Panc1 (cell line): ENCODE results near the gene KRT10. TPM values are rescaled to one million over a fixed set of nuclear protein-coding genes. Genes with fewer than 3 reads are reported as not detected.

Experiments
- ATAC-seq: fragments of 200-7000 bp; cut with Tn5 transposase; 2 replicates; pipeline ENCODE4 v1.9.1; 2020; ENCODE audit warnings: mild to moderate bottlenecking, moderate library complexity
- BruUV-seq: library from RNA; stranded (reverse); fragments of 400-500 nt; replicated peaks from 2 replicates; lab custom pipeline; 2021; lab: Mats Ljungman, UMichigan
- CTCF ChIA-PET: fragments of 300-600 bp; sonication (Branson Sonifier 250); formaldehyde crosslinking; loops from one replicate; lab custom pipeline; 2022; ENCODE audit warnings: antibody characterized with exemption; lab: Charles Lee
- POLR2A ChIA-PET: fragments of 300-600 bp; sonication (Branson Sonifier 250); formaldehyde crosslinking; loops from one replicate; lab custom pipeline; 2022; ENCODE audit warnings: antibody characterized with exemption; lab: Charles Lee
- DNase-seq: peaks from one replicate; pipeline ENCODE4 v3.0.0-alpha.2; 2010; ENCODE audit warnings: low read depth, low spot score
- H3K27ac ChIP-seq: 2 replicates; pipeline ENCODE4 v1.5.1; 2011; ENCODE audit warnings: mild to moderate bottlenecking, low read length, inconsistent platforms
- H3K27me3 ChIP-seq: fragments of 200-500 bp; sonication (Bioruptor generic); 2 replicates; pipeline ENCODE4 v1.6.0; 2014; ENCODE audit warnings: low read length, inconsistent platforms; ENCODE audit not compliant: control insufficient read depth, insufficient read depth
- H3K36me3 ChIP-seq: fragments of 200-500 bp; sonication (Bioruptor generic); 2 replicates; pipeline ENCODE4 v1.5.1; 2014; ENCODE audit warnings: inconsistent platforms, mild to moderate bottlenecking, low read length, moderate library complexity; ENCODE audit not compliant: control insufficient read depth, insufficient read depth
- H3K4me1 ChIP-seq: 2 replicates; pipeline ENCODE4 v1.5.1; 2011; ENCODE audit warnings: inconsistent platforms, mild to moderate bottlenecking, low read length, moderate library complexity; ENCODE audit not compliant: control insufficient read depth, insufficient read depth
- H3K4me3 ChIP-seq, 2 experiments: 2 replicates each; pipeline ENCODE4 v1.5.1; 2011 to 2012; ENCODE audit warnings: low read depth in 2 of 2, low read length in 2 of 2, mild to moderate bottlenecking in 2 of 2, inconsistent platforms in 1 of 2, moderate library complexity in 1 of 2
- H3K9me3 ChIP-seq: fragments of 200-500 bp; sonication (Bioruptor generic); 2 replicates; pipeline ENCODE4 v1.5.1; 2014; ENCODE audit warnings: low read depth, mild to moderate bottlenecking, inconsistent platforms, low read length, moderate library complexity; ENCODE audit not compliant: control insufficient read depth, insufficient read depth
- POLR2AphosphoS5 ChIP-seq: IDR thresholded peaks from 2 replicates; pipeline ENCODE4 v1.6.1; 2012; ENCODE audit warnings: mild to moderate bottlenecking, low read depth, low read length, moderate library complexity
- SIN3A ChIP-seq: IDR thresholded peaks from 2 replicates; pipeline ENCODE4 v1.6.1; 2012; ENCODE audit warnings: low read depth, mild to moderate bottlenecking, low read length, moderate library complexity, borderline replicate concordance; ENCODE audit not compliant: insufficient read depth
- TCF7L2 ChIP-seq: IDR thresholded peaks from 2 replicates; pipeline ENCODE4 v1.6.1; 2011; ENCODE audit warnings: mild to moderate bottlenecking, low read depth, low read length, inconsistent platforms
- in situ Hi-C: cut with HindIII; loops from 2 replicates; pipeline ENCODE4 v1.10.0; 2016; ENCODE audit warnings: low sequenced_read_pairs, low pct_unique_long_range_greater_than_20kb
- intact Hi-C: fragments of 100-400 bp; cut with micrococcal nuclease; formaldehyde crosslinking; loops from one replicate; pipeline ENCODE4 v1.10.0; 2022; ENCODE audit not compliant: unreplicated experiment
- total RNA-seq: library from RNA; stranded (reverse); gene quantifications from one replicate; pipeline ENCODE4 v1.2.1, GENCODE V29; 2021; ENCODE audit not compliant: unreplicated experiment
- TF ChIP-seq, protein P1 (sequence below), 2 experiments: IDR thresholded peaks; 2 replicates each; pipeline ENCODE4 v1.6.1; 2011 to 2012; ENCODE audit warnings: low read depth in 2 of 2, control low read depth in 1 of 2, low read length in 1 of 2, mild to moderate bottlenecking in 1 of 2, moderate library complexity in 1 of 2; ENCODE audit not compliant: insufficient read depth in 1 of 2
- TF ChIP-seq, protein P2 (sequence below): fragments of 450-650 bp; IDR thresholded peaks from 2 replicates; pipeline ENCODE4 v1.5.1; 2017; ENCODE audit warnings: mild to moderate bottlenecking

Gene KRT10
- total RNA-seq, 1 experiment from 2014 or later, result 70.8 TPM

DNA sequence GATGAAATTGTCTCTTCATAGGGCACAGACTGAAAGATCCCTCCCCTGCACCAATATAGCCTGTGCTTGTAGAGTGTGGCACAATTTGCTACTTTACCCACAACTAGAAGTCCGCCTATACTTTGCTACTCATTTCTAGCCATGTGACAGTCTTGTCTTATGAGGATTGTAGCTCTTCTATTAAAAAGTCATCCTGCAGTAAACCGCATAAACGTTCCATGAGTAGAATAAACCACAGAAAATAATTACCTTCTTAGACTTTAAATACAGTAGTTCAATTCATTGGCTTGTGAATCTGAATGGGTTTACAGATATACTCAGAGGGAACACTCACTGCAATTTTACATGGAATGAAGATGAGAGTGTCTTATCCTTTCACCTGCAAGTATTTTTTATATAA is 44.4 kb downstream of the KRT10 start:
- BruUV-seq, result no TSS peak
- Histone ChIP-seq H3K4me1 (no peaks in the 10 kb centered on the region), H3K9me3 (no peaks in the 10 kb centered on the region), H3K4me3 (no peak overlapping the region), H3K27me3 (peaks cover 15% of the 10 kb centered on the region), H3K36me3 (no peaks in the 10 kb centered on the region), H3K27ac (no peak overlapping the region)
- ChIA-PET POLR2A (no interaction called here), CTCF (no interaction called here)
- in situ Hi-C loops (no loop called here), intact Hi-C loops (no loop called here)
- ATAC-seq, result no peak
- no peak for TF ChIP-seq TCF7L2
- TF ChIP-seq, protein P1, sequence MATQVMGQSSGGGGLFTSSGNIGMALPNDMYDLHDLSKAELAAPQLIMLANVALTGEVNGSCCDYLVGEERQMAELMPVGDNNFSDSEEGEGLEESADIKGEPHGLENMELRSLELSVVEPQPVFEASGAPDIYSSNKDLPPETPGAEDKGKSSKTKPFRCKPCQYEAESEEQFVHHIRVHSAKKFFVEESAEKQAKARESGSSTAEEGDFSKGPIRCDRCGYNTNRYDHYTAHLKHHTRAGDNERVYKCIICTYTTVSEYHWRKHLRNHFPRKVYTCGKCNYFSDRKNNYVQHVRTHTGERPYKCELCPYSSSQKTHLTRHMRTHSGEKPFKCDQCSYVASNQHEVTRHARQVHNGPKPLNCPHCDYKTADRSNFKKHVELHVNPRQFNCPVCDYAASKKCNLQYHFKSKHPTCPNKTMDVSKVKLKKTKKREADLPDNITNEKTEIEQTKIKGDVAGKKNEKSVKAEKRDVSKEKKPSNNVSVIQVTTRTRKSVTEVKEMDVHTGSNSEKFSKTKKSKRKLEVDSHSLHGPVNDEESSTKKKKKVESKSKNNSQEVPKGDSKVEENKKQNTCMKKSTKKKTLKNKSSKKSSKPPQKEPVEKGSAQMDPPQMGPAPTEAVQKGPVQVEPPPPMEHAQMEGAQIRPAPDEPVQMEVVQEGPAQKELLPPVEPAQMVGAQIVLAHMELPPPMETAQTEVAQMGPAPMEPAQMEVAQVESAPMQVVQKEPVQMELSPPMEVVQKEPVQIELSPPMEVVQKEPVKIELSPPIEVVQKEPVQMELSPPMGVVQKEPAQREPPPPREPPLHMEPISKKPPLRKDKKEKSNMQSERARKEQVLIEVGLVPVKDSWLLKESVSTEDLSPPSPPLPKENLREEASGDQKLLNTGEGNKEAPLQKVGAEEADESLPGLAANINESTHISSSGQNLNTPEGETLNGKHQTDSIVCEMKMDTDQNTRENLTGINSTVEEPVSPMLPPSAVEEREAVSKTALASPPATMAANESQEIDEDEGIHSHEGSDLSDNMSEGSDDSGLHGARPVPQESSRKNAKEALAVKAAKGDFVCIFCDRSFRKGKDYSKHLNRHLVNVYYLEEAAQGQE (IDR thresholded peaks at IDR 0.05; ENCODE audit: insufficient read depth in 1 of 2, low read depth in 2 of 2, low read length in 1 of 2), result no peak
- TF ChIP-seq, protein P2, sequence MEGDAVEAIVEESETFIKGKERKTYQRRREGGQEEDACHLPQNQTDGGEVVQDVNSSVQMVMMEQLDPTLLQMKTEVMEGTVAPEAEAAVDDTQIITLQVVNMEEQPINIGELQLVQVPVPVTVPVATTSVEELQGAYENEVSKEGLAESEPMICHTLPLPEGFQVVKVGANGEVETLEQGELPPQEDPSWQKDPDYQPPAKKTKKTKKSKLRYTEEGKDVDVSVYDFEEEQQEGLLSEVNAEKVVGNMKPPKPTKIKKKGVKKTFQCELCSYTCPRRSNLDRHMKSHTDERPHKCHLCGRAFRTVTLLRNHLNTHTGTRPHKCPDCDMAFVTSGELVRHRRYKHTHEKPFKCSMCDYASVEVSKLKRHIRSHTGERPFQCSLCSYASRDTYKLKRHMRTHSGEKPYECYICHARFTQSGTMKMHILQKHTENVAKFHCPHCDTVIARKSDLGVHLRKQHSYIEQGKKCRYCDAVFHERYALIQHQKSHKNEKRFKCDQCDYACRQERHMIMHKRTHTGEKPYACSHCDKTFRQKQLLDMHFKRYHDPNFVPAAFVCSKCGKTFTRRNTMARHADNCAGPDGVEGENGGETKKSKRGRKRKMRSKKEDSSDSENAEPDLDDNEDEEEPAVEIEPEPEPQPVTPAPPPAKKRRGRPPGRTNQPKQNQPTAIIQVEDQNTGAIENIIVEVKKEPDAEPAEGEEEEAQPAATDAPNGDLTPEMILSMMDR, result no peak
- no peak for TF ChIP-seq POLR2AphosphoS5
- TF ChIP-seq SIN3A, result no peak
- no peak for DNase-seq

DNA sequence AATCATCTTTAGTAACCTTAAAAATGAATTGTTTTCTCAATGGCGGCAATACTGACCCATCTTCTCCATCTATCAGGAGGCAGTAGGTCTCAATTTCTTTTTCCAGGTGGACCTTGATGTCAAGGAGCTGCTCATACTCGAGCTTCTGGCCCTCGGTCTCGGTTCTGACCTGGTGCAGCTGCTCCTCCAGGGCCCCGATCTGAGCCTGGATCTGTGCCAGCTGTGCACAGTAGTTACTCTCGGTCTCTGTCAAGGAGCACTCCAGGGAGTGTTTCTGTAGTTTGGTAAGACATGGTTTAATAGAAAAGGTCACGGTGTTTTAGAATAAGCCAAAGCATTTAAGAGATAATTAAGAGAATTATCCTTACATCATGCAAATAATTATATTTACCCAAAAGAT is 45.0 kb downstream of the KRT10 start:
- ChIA-PET CTCF (no interaction called here), POLR2A (no interaction called here)
- H3K36me3 ChIP-seq, result no peaks in the 10 kb centered on the region
- no TSS peak for BruUV-seq
- DNase-seq (no peak), ATAC-seq (no peak)
- TF ChIP-seq POLR2AphosphoS5, result no peak
- TF ChIP-seq SIN3A, result no peak
- no peak for TF ChIP-seq TCF7L2
- TF ChIP-seq, protein P1 (IDR thresholded peaks at IDR 0.05; ENCODE audit: insufficient read depth in 1 of 2, low read depth in 2 of 2, low read length in 1 of 2), result no peak
- TF ChIP-seq, protein P2, result no peak
- in situ Hi-C loops, result no loop called here
- no peaks in the 10 kb centered on the region for H3K9me3 ChIP-seq
- no peak overlapping the region for H3K27ac ChIP-seq
- no peaks in the 10 kb centered on the region for H3K4me1 ChIP-seq
- intact Hi-C loops, result no loop called here
- peaks cover 18% of the 10 kb centered on the region for H3K27me3 ChIP-seq
- H3K4me3 ChIP-seq, result no peak overlapping the region
